T47D (cell line): Measurements from ENCODE around the gene PCDHGA4.
"Not testable (repeated sequence)": the region's sequence is repeated elsewhere in the genome, so short reads cannot be mapped to it uniquely, and the experiment has no call there.

Experiments used
- DNase-seq, 2 experiments: peaks; one replicate each; pipeline versions ENCODE4 v3.0.0 to v3.0.0-alpha.2; 2011 to 2012; ENCODE audit warnings: low read depth in 1 of 2, low spot score in 1 of 2
- JUND ChIP-seq: IDR thresholded peaks from 2 replicates; pipeline ENCODE4 v1.6.1; 2012; ENCODE audit warnings: low read depth
- in situ Hi-C: cut with HindIII; loops from 2 replicates; pipeline ENCODE4 v1.10.0; 2016; ENCODE audit warnings: low sequenced_read_pairs, low pct_unique_long_range_greater_than_20kb

Gene PCDHGA4

GRCh38 chr5:141359790-141360426, 5.1 kb downstream of the PCDHGA4 start, which contains the start of gene PCDHGB2:
TSS of gene PCDHGB2 (plus strand) at chr5:141359994. CDS start at chr5:141360136, 142 bp downstream.
- in situ Hi-C loops = no loop called here
- DNase-seq = peak; percentile 81
- no peak for TF ChIP-seq JUND

- in situ Hi-C loops = no loop called here
- no peak for TF ChIP-seq JUND
- no peak for DNase-seq
Measured at GRCh38 chr5:141360685-141361084, 5.9 kb downstream of the PCDHGA4 start.

- TF ChIP-seq JUND = no peak
- DNase-seq = no peak
- in situ Hi-C loops = no loop called here
Measured at GRCh38 chr5:141362719-141363118, 7.9 kb downstream of the PCDHGA4 start.

GRCh38 chr5:141363952-141364660, 9.3 kb downstream of the PCDHGA4 start, which contains the start of gene PCDHGA5:
TSS of gene PCDHGA5 (plus strand) at chr5:141364162. CDS start at chr5:141364331, 169 bp downstream.
- peak in 1 of 2 experiments; percentile 50 for DNase-seq
- no peak for TF ChIP-seq JUND
- in situ Hi-C loops = no loop called here

GRCh38 chr5:141366016-141366896, 11.4 kb downstream of the PCDHGA4 start:
- no peak for TF ChIP-seq JUND
- in situ Hi-C loops = no loop called here
- peak in 1 of 2 experiments; percentile 32 for DNase-seq

- TF ChIP-seq JUND = no peak
- in situ Hi-C loops = no loop called here
- DNase-seq = no peak
Measured at GRCh38 chr5:141369994-141370848, 15.4 kb downstream of the PCDHGA4 start, which contains the start of gene PCDHGB3. TSS of gene PCDHGB3 (plus strand) at chr5:141370242. CDS start at chr5:141370395, 153 bp downstream.

GRCh38 chr5:141371572-141372475, 17.0 kb downstream of the PCDHGA4 start:
- in situ Hi-C loops = no loop called here
- DNase-seq = no peak

GRCh38 chr5:141373673-141374317, 19.0 kb downstream of the PCDHGA4 start, which contains the start of gene PCDHGA6:
TSS of gene PCDHGA6 (plus strand) at chr5:141373891. CDS start at chr5:141374084, 193 bp downstream.
- in situ Hi-C loops = no loop called here
- TF ChIP-seq JUND = no peak
- peak; percentile 55 to 70 for DNase-seq

More at GRCh38 chr5:141371572-141372475, 17.0 kb downstream of the PCDHGA4 start:
- no peak for TF ChIP-seq JUND

GRCh38 chr5:141374627-141375026, 19.8 kb downstream of the PCDHGA4 start:
- in situ Hi-C loops = no loop called here
- no peak for DNase-seq
- no peak for TF ChIP-seq JUND

GRCh38 chr5:141375444-141376155, 20.8 kb downstream of the PCDHGA4 start:
- DNase-seq, in situ Hi-C loops: not testable (repeated sequence)
